B cell (primary cell): ENCODE measurements around the gene HNF1B. TPM values are rescaled to one million over a fixed set of nuclear protein-coding genes. Genes with fewer than 3 reads are reported as not detected.

Source experiments
- ATAC-seq: fragments of 200-7000 bp; cut with Tn5 transposase; one replicate; pipeline ENCODE4 v1.10.0; 2021; ENCODE audit warnings: low read depth, mild to moderate bottlenecking, moderate number of reproducible peaks, moderate library complexity
- CTCF ChIA-PET: fragments of 350-600 bp; sonication (Branson Sonifier 250); formaldehyde crosslinking; loops from one replicate; lab custom pipeline; 2021; ENCODE audit warnings: antibody characterized with exemption, inconsistent platforms; lab: Charles Lee
- POLR2A ChIA-PET: fragments of 350-600 bp; sonication (Branson Sonifier 250); formaldehyde crosslinking; loops from one replicate; lab custom pipeline; 2021; ENCODE audit warnings: antibody characterized with exemption; lab: Charles Lee
- DNase-seq: peaks from one replicate; pipeline ENCODE4 v3.0.0; 2013
- H2AFZ ChIP-seq: 2 replicates; pipeline ENCODE4 v1.6.1; 2012; ENCODE audit warnings: mild to moderate bottlenecking, low read depth, low read length; ENCODE audit not compliant: insufficient read depth, poor library complexity, severe bottlenecking
- H3K27ac ChIP-seq, 2 donors: 1 replicate in 1 of 2; 2 replicates in 1 of 2; pipeline ENCODE4 v1.5.1; 2012 to 2013; ENCODE audit warnings: low read length in 2 of 2, mild to moderate bottlenecking in 2 of 2, moderate library complexity in 1 of 2
- H3K27me3 ChIP-seq, 4 experiments: fragments of 200-600 bp in 1 of 4; sonication (generic) in 1 of 4; replicated peaks in 1 of 4; 1 replicate in 2 of 4; 2 replicates in 2 of 4; pipeline versions ENCODE4 v1.6.1 to v1.7.0; 2013 to 2016; ENCODE audit warnings: low read length in 3 of 4, mild to moderate bottlenecking in 2 of 4, mixed read lengths in 1 of 4, moderate library complexity in 1 of 4; ENCODE audit not compliant: insufficient read depth in 4 of 4, control insufficient read depth in 3 of 4; ENCODE audit errors: control extremely low read depth in 1 of 4
- H3K36me3 ChIP-seq, 2 experiments: replicated peaks in 1 of 2; 1 replicate in 1 of 2; 2 replicates in 1 of 2; pipeline versions ENCODE4 v1.6.1 to v1.7.1; 2013; ENCODE audit warnings: low read length in 1 of 2; ENCODE audit not compliant: insufficient read depth in 2 of 2, control insufficient read depth in 1 of 2; ENCODE audit errors: control extremely low read depth in 1 of 2, extremely low read depth in 1 of 2
- H3K4me1 ChIP-seq, 2 donors: fragments of 200-600 bp in 1 of 2; sonication (generic) in 1 of 2; 1 replicate in 1 of 2; 2 replicates in 1 of 2; pipeline versions ENCODE4 v1.5.1 to v1.6.1; 2013 to 2017; ENCODE audit warnings: low read length in 2 of 2; ENCODE audit not compliant: control insufficient read depth in 2 of 2, insufficient read depth in 2 of 2
- H3K4me2 ChIP-seq: replicated peaks from 2 replicates; pipeline ENCODE3; 2012; ENCODE audit warnings: mild to moderate bottlenecking, low read depth, low read length; ENCODE audit not compliant: poor library complexity, severe bottlenecking
- H3K4me3 ChIP-seq, 5 experiments: fragments of 200-600 bp in 1 of 5; sonication (generic) in 1 of 5; 1 replicate in 3 of 5; 2 replicates in 2 of 5; pipeline versions ENCODE4 v1.5.1 to v1.7.0; 2011 to 2016; ENCODE audit warnings: low read length in 4 of 5, mild to moderate bottlenecking in 4 of 5, low read depth in 2 of 5, control low read depth in 1 of 5, moderate library complexity in 1 of 5; ENCODE audit not compliant: insufficient read depth in 1 of 5; ENCODE audit errors: control extremely low read depth in 1 of 5, extremely low read depth in 1 of 5
- H3K79me2 ChIP-seq: fragments of 200-600 bp; sonication (generic); one replicate; pipeline ENCODE4 v1.6.0; 2016; ENCODE audit warnings: low read length; ENCODE audit not compliant: control insufficient read depth, insufficient read depth
- H3K9ac ChIP-seq: fragments of 200-600 bp; sonication (generic); 2 replicates; pipeline ENCODE4 v1.6.1; 2017; ENCODE audit warnings: mild to moderate bottlenecking, low read length, moderate library complexity
- H3K9me3 ChIP-seq, 3 donors: one replicate each; pipeline versions ENCODE4 v1.6.1 to v1.7.1; 2013; ENCODE audit warnings: low read length in 2 of 3; ENCODE audit not compliant: control insufficient read depth in 2 of 3, insufficient read depth in 1 of 3; ENCODE audit errors: control extremely low read depth in 1 of 3
- H4K20me1 ChIP-seq: 2 replicates; pipeline ENCODE4 v1.6.0; 2012; ENCODE audit warnings: mild to moderate bottlenecking, low read length; ENCODE audit not compliant: insufficient read depth, control insufficient read depth, poor library complexity, severe bottlenecking
- H3K27ac Mint-ChIP-seq: one replicate; pipeline ENCODE4 v1.8.0; 2021; ENCODE audit warnings: mixed read lengths
- H3K27me3 Mint-ChIP-seq: one replicate; pipeline ENCODE4 v1.8.0; 2021; ENCODE audit warnings: mixed read lengths
- H3K4me1 Mint-ChIP-seq: one replicate; pipeline ENCODE4 v1.8.0; 2021; ENCODE audit warnings: mixed read lengths
- H3K4me3 Mint-ChIP-seq: one replicate; pipeline ENCODE4 v1.8.0; 2021; ENCODE audit warnings: mixed read lengths
- H3K9me3 Mint-ChIP-seq: one replicate; pipeline ENCODE4 v1.8.0; 2022; ENCODE audit warnings: mixed read lengths; ENCODE audit not compliant: insufficient read depth
- EZH2 ChIP-seq: IDR thresholded peaks from 2 replicates; pipeline ENCODE4 v1.6.1; 2012; ENCODE audit warnings: borderline replicate concordance, low read depth, mild to moderate bottlenecking, moderate library complexity, low read length; ENCODE audit not compliant: insufficient read depth, poor library complexity, severe bottlenecking
- WGBS: methylation state at CpG from one replicate; pipeline ENCODE4 v1.1.5; 2013; ENCODE audit warnings: missing lambda C conversion rate; ENCODE audit not compliant: insufficient coverage; 5-methylcytosine and 5-hydroxymethylcytosine counted together
- intact Hi-C: fragments of 100-400 bp; cut with micrococcal nuclease; formaldehyde crosslinking; loops from one replicate; pipeline ENCODE4 v1.10.0; 2022
- polyA plus RNA-seq: library from polyadenylated mRNA; depleted of rRNA; stranded (reverse); fragments of >200 nt; gene quantifications from 2 replicates; pipeline ENCODE4 v1.2.3, GENCODE V29; 2012
- total RNA-seq, 2 donors: library from RNA; stranded (reverse); fragments of 120-200 nt in 1 of 2; gene quantifications; 1 replicate in 1 of 2; 2 replicates in 1 of 2; pipeline versions ENCODE4 v1.2.3 to v1.2.4, GENCODE V29; 2013 to 2022
- TF ChIP-seq, protein P1 (sequence below): fragments of 200-600 bp; IDR thresholded peaks from one replicate; pipeline ENCODE4 v1.8.0; 2022; ENCODE audit warnings: antibody characterized with exemption, mild to moderate bottlenecking

HNF1B gene
- total and polyA plus RNA-seq, 2 donors (not counting 1 experiment from before 2014, with no cell fraction given): 1.5 TPM; not detected in 1

DNA sequence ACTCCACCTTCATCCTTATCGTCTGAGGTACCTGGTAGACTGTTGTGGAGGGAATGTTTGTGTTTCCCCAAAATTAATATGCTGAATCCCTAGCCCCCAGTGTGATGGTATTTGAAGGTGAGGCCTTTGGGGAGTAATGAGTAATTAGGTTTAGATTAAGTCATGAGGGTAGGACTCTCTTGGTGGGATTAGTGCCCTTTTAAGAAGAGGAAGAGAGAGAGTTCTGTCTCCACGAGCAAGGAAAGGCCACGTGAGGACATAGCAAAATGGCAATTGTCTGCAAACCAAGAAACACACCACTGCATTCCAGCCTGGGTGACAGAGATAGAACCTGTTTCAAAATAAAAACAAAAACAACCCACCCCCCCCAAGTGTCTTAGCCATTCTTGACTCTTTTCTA lies 80.6 kb downstream of the HNF1B start:
- ChIA-PET CTCF (no interaction called here), POLR2A (no interaction called here)
- no CpG with 5 or more reads among the region's 3 CpGs for WGBS
- H4K20me1 ChIP-seq: no peaks in the 10 kb centered on the region
- ATAC-seq: no peak
- intact Hi-C loops: no loop called here
- no peak for TF ChIP-seq EZH2
- TF ChIP-seq, protein P1, sequence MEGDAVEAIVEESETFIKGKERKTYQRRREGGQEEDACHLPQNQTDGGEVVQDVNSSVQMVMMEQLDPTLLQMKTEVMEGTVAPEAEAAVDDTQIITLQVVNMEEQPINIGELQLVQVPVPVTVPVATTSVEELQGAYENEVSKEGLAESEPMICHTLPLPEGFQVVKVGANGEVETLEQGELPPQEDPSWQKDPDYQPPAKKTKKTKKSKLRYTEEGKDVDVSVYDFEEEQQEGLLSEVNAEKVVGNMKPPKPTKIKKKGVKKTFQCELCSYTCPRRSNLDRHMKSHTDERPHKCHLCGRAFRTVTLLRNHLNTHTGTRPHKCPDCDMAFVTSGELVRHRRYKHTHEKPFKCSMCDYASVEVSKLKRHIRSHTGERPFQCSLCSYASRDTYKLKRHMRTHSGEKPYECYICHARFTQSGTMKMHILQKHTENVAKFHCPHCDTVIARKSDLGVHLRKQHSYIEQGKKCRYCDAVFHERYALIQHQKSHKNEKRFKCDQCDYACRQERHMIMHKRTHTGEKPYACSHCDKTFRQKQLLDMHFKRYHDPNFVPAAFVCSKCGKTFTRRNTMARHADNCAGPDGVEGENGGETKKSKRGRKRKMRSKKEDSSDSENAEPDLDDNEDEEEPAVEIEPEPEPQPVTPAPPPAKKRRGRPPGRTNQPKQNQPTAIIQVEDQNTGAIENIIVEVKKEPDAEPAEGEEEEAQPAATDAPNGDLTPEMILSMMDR: no peak
- H3K4me2 ChIP-seq: no peak overlapping the region
- no peaks in the 10 kb centered on the region for H3K9me3 ChIP-seq
- H3K27ac ChIP-seq: no peak overlapping the region
- no peaks in the 10 kb centered on the region for H3K9me3 Mint-ChIP-seq
- no peak overlapping the region for H3K4me3 ChIP-seq
- H3K4me1 Mint-ChIP-seq: no peaks in the 10 kb centered on the region
- no peaks in the 10 kb centered on the region for H3K36me3 ChIP-seq
- H3K9ac ChIP-seq: no peak overlapping the region
- H3K27me3 Mint-ChIP-seq: peaks cover 15% of the 10 kb centered on the region
- no peaks in the 10 kb centered on the region for H3K4me1 ChIP-seq
- no peak overlapping the region for H3K27ac Mint-ChIP-seq
- no peak for DNase-seq
- no peak overlapping the region for H2AFZ ChIP-seq
- H3K79me2 ChIP-seq: no peaks in the 10 kb centered on the region
- H3K27me3 ChIP-seq: peaks cover 0 to 5% (median 0%) of the 10 kb centered on the region in 4 experiments
- H3K4me3 Mint-ChIP-seq: no peak overlapping the region

DNA sequence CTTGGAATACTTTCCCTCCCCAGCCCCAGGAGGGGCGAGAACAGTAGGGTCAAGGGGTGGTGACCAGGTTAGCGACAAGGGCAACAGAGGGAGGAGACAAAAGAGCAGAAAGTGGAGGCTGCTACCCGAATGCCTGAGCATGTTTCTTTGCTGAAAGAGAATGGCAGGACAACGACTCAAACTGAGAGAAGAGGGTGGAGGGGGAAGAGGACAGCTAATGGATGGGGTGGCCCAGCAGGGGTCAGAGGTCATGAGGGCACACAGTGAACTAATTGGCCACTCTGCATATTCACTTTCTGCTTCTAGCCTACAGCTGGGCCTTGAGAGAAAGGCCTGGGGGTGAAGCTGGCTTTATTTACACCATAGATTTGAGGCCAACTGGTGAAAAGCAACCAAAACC lies 82.5 kb downstream of the HNF1B start:
- CTCF ChIA-PET: interaction anchor here (1.1 kb wide), 1 partner anchor 154 kb away, joined by 3 read pairs; no protein-coding TSS in a partner anchor
- intact Hi-C loops: no loop called here

More for the DNA sequence above, 82.5 kb downstream of the HNF1B start:
- H3K4me1 ChIP-seq: no peaks in the 10 kb centered on the region
- TF ChIP-seq, protein P1: no peak
- TF ChIP-seq EZH2: no peak
- no peak overlapping the region for H2AFZ ChIP-seq
- WGBS: 74% methylated on average over 3 of the region's 4 CpGs
- H3K36me3 ChIP-seq: no peaks in the 10 kb centered on the region
- H3K4me3 ChIP-seq: no peak overlapping the region
- POLR2A ChIA-PET: no interaction called here
- H3K79me2 ChIP-seq: no peaks in the 10 kb centered on the region
- no peaks in the 10 kb centered on the region for H4K20me1 ChIP-seq
- peaks cover 12% of the 10 kb centered on the region for H3K27me3 Mint-ChIP-seq
- H3K9ac ChIP-seq: no peak overlapping the region
- no peak for DNase-seq
- no peaks in the 10 kb centered on the region for H3K4me1 Mint-ChIP-seq
- ATAC-seq: no peak
- H3K4me3 Mint-ChIP-seq: no peak overlapping the region
- no peaks in the 10 kb centered on the region for H3K9me3 Mint-ChIP-seq
- no peak overlapping the region for H3K4me2 ChIP-seq
- peaks cover 0 to 5% (median 2%) of the 10 kb centered on the region in 4 experiments for H3K27me3 ChIP-seq
- no peak overlapping the region for H3K27ac ChIP-seq
- no peak overlapping the region for H3K27ac Mint-ChIP-seq
- H3K9me3 ChIP-seq: no peaks in the 10 kb centered on the region
